Measurements from ENCODE around the gene WDR64. TPM values are rescaled to one million over a fixed set of nuclear protein-coding genes. Genes with fewer than 3 reads are reported as not detected.
"Not testable (repeated sequence)": the region's sequence is repeated elsewhere in the genome, so short reads cannot be mapped to it uniquely, and the experiment has no call there.

WDR64 gene
- total RNA-seq, 2 donors from 2014 or later: 0.12 TPM; not detected in 1

DNA sequence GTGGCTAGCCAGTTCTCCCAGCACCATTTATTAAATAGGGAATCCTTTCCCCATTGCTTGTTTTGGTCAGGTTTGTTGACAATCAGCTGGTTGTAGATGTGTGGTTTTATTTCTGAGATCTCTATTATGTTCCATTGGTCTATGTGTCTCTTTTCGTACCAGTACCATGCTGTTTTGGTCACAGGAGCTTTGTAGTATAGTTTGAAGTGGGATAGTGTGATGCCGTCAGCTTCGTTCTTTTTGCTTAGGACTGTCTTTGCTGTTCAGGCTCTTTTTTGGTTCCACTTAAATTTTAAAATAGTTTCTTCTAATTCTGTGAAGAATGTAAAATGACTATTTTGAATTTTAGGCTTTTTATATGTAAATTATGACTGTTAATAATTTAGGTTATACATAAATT, 68.9 kb downstream of the WDR64 start:
- no peak overlapping the region for H3K4me3 Mint-ChIP-seq
- peaks cover 25% of the 10 kb centered on the region for H3K27me3 Mint-ChIP-seq (ENCODE audit: low read depth)
- no peaks in the 10 kb centered on the region for H3K36me3 Mint-ChIP-seq (ENCODE audit: insufficient read depth in 2 of 2)
- no peaks in the 10 kb centered on the region for H3K9me3 Mint-ChIP-seq
- H3K4me1 Mint-ChIP-seq (ENCODE audit: low read depth): peaks cover 22% of the 10 kb centered on the region
- ATAC-seq (replicated peaks in 1 of 2): no peak
- no peak overlapping the region for H3K27ac Mint-ChIP-seq
- DNase-seq: no peak

DNA sequence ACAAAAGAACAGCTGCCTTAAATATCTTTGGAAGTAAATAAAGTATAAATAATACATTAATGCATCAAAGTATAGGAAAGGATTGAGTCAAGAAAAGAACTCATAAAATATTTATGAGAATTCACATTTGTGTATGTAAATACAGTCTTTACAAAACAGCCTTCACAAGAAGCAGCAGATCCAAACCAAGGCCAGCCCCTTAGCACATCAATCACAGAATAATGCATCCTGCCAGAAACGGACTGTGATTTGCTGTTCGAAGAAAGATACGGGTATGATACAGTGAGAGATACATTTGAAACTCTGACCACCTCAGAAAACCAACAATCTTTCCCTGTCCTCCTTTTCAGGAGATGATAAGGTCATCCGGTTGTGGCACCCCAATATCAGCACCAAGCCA, 70.9 kb downstream of the WDR64 start:
- H3K36me3 Mint-ChIP-seq (ENCODE audit: insufficient read depth in 2 of 2): no peaks in the 10 kb centered on the region
- no peak overlapping the region for H3K27ac Mint-ChIP-seq
- ATAC-seq (replicated peaks in 1 of 2) (no peak), DNase-seq (no peak)
- H3K27me3 Mint-ChIP-seq (ENCODE audit: low read depth): peaks cover 24% of the 10 kb centered on the region
- H3K9me3 Mint-ChIP-seq: no peaks in the 10 kb centered on the region
- peaks cover 5% of the 10 kb centered on the region for H3K4me1 Mint-ChIP-seq (ENCODE audit: low read depth)
- H3K4me3 Mint-ChIP-seq: no peak overlapping the region

DNA sequence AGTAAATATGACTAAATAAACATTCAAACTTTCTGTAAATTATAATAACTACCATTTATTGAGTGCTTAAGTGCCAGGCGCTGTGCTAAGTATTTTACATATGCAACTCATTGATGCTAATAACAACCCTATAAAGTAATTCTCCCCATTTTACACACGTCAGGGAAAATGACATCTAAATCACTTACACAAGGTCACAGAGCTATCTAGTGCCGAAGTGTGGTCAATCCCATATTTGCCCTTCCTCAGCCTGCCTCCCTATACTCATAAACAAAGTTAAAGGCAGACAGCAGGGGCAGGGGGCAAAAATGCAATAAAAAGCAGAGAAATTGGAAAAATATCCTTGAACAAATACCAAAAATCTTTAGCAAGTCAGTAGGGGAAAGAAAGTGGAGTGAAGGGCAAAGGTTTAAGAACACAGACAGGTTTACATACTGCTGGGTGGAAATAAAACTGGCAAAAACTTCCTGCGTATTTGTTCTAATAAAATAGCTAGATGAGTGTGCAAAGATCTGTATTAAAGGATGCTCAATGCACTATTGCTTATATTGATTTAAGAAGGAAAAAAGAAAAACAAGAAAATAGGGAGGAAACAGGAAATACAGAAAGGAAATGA, 72.8 kb downstream of the WDR64 start:
- ATAC-seq (replicated peaks in 1 of 2) (no peak), DNase-seq (no peak)
- no peak overlapping the region for H3K27ac Mint-ChIP-seq
- H3K9me3 Mint-ChIP-seq: peaks cover 0 to 2% of the 10 kb centered on the region in 2 donors
- H3K4me3 Mint-ChIP-seq: no peak overlapping the region
- no peaks in the 10 kb centered on the region for H3K4me1 Mint-ChIP-seq (ENCODE audit: low read depth)
- peaks cover 29% of the 10 kb centered on the region for H3K27me3 Mint-ChIP-seq (ENCODE audit: low read depth)
- H3K36me3 Mint-ChIP-seq (ENCODE audit: insufficient read depth in 2 of 2): no peaks in the 10 kb centered on the region

DNA sequence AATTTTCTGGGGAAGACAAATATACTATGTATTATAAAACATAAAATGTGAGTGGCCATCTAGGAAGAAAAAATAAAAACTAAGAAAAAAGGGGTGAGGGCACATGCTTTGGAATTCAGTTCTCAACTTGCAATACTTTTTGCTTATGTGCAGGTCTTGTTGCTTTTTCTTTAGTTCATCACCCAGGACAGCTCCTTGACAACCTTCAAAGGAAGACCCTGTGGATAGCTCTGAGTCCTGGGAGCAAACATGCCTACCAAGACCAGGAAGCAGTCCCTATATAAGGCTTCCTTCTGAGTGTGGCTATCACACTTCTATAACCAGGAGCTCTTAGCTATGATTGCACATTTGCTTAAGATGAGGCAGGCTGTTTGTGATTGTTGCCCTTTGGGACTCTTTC, 78.0 kb downstream of the WDR64 start:
- H3K36me3 Mint-ChIP-seq (ENCODE audit: insufficient read depth in 2 of 2): no peaks in the 10 kb centered on the region
- no peak overlapping the region for H3K27ac Mint-ChIP-seq
- H3K27me3 Mint-ChIP-seq (ENCODE audit: low read depth): peaks cover 14% of the 10 kb centered on the region

DNA sequence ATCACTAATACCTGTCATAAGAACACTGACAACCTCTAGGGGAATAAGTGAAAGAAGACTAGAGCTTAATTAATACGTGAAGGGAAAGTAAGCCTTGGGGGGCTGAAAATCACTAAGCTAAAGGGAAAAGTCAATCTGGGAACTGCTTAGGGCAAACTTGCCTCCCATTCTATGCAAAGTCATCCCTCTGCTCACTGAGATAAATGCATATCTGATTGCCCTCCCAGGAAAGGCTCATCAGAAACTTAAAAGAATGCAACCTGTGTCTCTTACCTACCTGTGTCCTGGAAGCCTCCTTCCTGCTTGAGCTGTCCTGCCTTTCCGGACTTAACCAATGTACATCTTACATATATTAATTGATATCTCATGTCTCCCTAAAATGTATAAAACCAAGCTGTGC, 81.8 kb downstream of the WDR64 start:
- DNase-seq: no peak
- Mint-ChIP-seq H3K27ac (no peak overlapping the region), H3K9me3 (peaks cover 0 to 2% of the 10 kb centered on the region in 2 donors), H3K27me3 (ENCODE audit: low read depth) (peaks cover 12% of the 10 kb centered on the region), H3K4me1 (ENCODE audit: low read depth) (peaks cover 9% of the 10 kb centered on the region), H3K4me3 (no peak overlapping the region), H3K36me3 (ENCODE audit: insufficient read depth in 2 of 2) (no peaks in the 10 kb centered on the region)
- no peak for ATAC-seq (replicated peaks in 1 of 2)

More for the DNA sequence above, 78.0 kb downstream of the WDR64 start:
- Mint-ChIP-seq H3K4me3 (no peak overlapping the region), H3K4me1 (ENCODE audit: low read depth) (no peaks in the 10 kb centered on the region), H3K9me3 (peaks cover 0 to 2% of the 10 kb centered on the region in 2 donors)
- ATAC-seq (replicated peaks in 1 of 2) (no peak), DNase-seq (no peak)

DNA sequence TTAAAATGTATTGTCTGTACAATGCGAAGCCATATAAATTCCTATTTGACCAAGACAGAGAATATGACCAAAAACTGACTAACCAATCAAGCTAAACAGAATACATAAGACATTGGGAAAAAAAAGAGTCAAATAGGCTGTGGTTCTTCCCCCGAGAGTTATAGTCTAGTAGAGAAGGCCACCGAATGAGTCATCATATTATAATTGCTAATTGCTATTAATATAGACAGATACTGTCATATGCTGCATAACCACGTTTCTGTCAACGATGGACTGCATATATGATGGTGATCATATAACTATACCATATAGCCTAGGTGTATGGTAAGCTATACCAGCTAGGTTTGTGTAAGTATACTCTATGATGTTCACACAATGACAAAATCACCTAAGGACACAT, 82.5 kb downstream of the WDR64 start:
- Mint-ChIP-seq H3K27me3 (ENCODE audit: low read depth) (peaks cover 6% of the 10 kb centered on the region), H3K36me3 (ENCODE audit: insufficient read depth in 2 of 2) (no peaks in the 10 kb centered on the region), H3K27ac (no peak overlapping the region), H3K4me1 (ENCODE audit: low read depth) (peaks cover 9% of the 10 kb centered on the region), H3K4me3 (no peak overlapping the region), H3K9me3 (peaks cover 0 to 2% of the 10 kb centered on the region in 2 donors)
- no peak for DNase-seq
- no peak for ATAC-seq (replicated peaks in 1 of 2)

DNA sequence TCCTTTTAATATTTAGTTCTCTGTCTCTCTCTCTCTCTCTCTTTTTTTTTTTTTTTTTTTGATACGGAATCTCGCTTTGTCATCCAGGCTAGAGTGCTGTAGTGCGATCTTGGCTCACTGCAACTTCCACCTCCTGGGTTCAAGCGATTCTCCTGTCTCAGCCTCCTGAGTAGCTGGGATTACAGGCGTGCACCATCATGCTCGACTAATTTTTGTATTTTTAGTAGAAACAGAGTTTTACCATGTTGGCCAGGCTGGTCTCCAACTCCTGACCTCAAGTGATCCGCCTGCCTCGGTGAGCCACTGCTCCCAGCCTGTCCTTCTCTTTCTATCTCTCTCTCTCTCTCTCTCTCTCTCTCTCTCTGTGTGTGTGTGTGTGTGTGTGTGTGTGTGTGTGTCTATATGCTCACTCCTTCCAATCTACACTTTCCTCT, 83.4 kb downstream of the WDR64 start:
- H3K9me3 Mint-ChIP-seq; DNase-seq; H3K4me3 Mint-ChIP-seq; ATAC-seq (replicated peaks in 1 of 2); H3K27ac Mint-ChIP-seq; H3K4me1 Mint-ChIP-seq (ENCODE audit: low read depth); H3K27me3 Mint-ChIP-seq (ENCODE audit: low read depth); H3K36me3 Mint-ChIP-seq (ENCODE audit: insufficient read depth in 2 of 2): not testable (repeated sequence)

DNA sequence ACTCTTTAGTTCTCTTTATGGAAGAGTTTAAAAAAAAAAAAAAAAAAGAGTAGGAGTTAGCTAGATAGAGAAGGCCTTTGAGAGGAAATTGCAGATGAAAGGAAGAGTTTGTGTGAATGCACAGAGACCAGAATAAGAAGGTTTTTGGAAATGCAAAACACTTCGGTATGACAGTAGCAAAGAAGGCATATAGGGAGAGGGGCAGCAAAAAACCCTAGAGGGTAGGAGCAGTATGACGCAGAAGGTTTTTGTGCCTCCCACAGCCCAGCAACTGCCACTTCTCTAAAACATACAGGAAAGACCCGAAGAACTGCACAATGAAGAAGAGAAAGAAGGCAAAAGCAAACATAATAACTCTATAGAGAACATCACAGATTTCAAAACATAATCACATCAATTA, 84.3 kb downstream of the WDR64 start:
- Mint-ChIP-seq H3K27ac (no peak overlapping the region), H3K4me3 (no peak overlapping the region), H3K9me3 (no peaks in the 10 kb centered on the region), H3K4me1 (ENCODE audit: low read depth) (peaks cover 9% of the 10 kb centered on the region), H3K36me3 (ENCODE audit: insufficient read depth in 2 of 2) (no peaks in the 10 kb centered on the region), H3K27me3 (ENCODE audit: low read depth) (no peaks in the 10 kb centered on the region)
- ATAC-seq (replicated peaks in 1 of 2) (no peak), DNase-seq (no peak)

DNA sequence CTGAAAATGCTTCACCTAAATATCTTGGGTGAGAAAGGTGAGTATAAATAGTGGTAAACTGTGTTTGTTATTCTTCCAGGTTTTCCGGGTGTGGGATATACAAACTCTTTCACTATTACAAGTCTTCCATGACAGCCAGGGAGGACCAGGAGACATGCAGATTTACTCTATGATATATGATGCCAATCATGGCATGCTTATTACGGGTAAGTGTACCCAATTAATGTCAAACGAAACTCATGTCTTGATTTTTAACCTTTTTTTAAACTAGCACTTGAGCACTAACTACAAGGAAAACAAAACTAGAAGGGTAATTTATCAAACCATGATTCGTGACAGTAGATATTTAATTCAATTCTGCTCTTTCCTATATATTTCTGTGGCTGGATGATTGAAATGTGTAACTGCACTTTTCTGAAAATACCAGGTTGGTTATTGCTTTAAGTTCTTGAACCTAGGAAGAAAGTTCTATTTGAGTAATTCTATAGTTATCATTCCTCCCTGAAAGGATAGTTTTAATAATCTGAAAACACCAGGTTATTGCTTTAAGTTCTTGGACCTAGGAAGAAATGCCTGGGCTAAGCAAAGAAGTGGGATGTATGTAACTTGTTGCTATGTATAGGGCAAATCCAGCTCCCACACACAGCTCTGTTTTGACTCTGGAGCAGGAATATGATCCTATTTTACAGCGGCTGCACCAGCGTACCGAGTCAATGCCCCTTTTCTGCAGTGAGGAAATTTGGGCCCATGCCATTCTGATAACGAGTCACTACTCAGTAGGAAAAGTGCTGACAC, 86.4 kb downstream of the WDR64 start:
- Mint-ChIP-seq H3K27ac (no peak overlapping the region), H3K27me3 (ENCODE audit: low read depth) (no peaks in the 10 kb centered on the region), H3K36me3 (ENCODE audit: insufficient read depth in 2 of 2) (no peaks in the 10 kb centered on the region), H3K4me1 (ENCODE audit: low read depth) (peaks cover 9% of the 10 kb centered on the region), H3K4me3 (no peak overlapping the region), H3K9me3 (peaks cover 0 to 2% of the 10 kb centered on the region in 2 donors)
- DNase-seq: no peak
- ATAC-seq (replicated peaks in 1 of 2): no peak

DNA sequence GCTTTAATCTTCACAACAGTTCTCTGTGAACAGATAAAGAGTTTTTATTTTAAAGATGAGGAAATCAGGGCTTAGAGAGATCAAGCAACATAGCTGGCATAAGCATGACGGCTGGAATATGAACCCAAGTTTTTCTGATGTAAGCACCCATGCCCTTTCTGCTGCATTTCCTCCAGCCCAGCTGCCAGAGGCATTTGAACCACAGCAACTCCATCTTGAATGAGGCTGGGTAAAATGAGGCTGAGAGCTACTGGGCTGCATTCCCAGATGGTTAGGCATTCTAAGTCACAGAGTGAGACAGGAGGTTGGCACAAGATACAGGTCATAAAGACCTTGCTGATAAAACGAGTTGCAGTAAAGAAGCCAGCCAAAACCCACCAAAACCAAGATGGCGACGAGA, 90.0 kb downstream of the WDR64 start:
- no peaks in the 10 kb centered on the region for H3K36me3 Mint-ChIP-seq (ENCODE audit: insufficient read depth in 2 of 2)
- no peak overlapping the region for H3K4me3 Mint-ChIP-seq
- no peak for ATAC-seq (replicated peaks in 1 of 2)
- peaks cover 0 to 2% of the 10 kb centered on the region in 2 donors for H3K9me3 Mint-ChIP-seq
- DNase-seq: no peak
- H3K27ac Mint-ChIP-seq: no peak overlapping the region
- no peaks in the 10 kb centered on the region for H3K4me1 Mint-ChIP-seq (ENCODE audit: low read depth)
- H3K27me3 Mint-ChIP-seq (ENCODE audit: low read depth): no peaks in the 10 kb centered on the region

DNA sequence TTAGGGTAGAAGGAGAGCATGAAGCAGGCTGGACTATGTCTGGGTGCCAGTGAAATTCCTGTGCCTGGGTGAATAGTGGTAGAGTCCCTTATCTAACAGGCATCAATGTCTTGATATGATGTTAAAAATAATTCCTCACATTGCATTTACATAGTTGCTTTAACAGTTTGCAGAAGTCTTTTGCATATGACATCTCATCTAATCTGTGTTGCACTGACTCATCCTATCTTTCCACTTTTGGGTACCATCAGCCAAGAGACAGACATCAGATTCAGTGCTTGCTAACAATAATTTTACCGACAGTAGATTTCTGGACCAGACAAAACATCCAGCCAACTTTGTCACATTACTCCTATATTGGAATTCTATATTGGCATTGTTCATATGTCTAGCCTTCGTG, 92.5 kb downstream of the WDR64 start:
- DNase-seq (no peak), ATAC-seq (replicated peaks in 1 of 2) (no peak)
- Mint-ChIP-seq H3K27ac (no peak overlapping the region), H3K4me3 (no peak overlapping the region), H3K4me1 (ENCODE audit: low read depth) (no peaks in the 10 kb centered on the region), H3K36me3 (ENCODE audit: insufficient read depth in 2 of 2) (no peaks in the 10 kb centered on the region), H3K9me3 (peaks cover 0 to 2% of the 10 kb centered on the region in 2 donors), H3K27me3 (ENCODE audit: low read depth) (no peaks in the 10 kb centered on the region)

DNA sequence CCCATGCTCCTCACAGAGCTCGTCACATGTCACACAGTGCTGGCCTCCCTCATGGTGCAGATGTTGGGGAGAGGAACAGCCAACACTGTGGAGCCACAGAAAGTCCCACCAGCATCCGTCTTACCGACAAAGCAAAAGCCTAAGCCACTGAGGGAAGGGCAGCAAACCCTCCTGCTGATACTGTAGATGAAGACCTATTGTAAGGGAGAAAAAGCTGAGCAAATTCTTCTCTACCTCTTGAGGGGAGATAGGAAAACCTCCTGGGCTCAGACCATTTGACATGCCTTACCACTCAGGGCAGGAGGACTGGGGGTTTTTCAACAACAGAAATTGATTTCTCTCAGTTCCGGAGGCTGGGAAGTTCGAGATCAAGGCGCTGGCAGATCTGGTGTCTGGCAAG, 95.9 kb downstream of the WDR64 start:
- Mint-ChIP-seq H3K36me3 (ENCODE audit: insufficient read depth in 2 of 2) (no peaks in the 10 kb centered on the region), H3K27ac (no peak overlapping the region), H3K4me1 (ENCODE audit: low read depth) (no peaks in the 10 kb centered on the region), H3K27me3 (ENCODE audit: low read depth) (no peaks in the 10 kb centered on the region), H3K4me3 (no peak overlapping the region), H3K9me3 (no peaks in the 10 kb centered on the region)
- DNase-seq (no peak), ATAC-seq (replicated peaks in 1 of 2) (no peak)

DNA sequence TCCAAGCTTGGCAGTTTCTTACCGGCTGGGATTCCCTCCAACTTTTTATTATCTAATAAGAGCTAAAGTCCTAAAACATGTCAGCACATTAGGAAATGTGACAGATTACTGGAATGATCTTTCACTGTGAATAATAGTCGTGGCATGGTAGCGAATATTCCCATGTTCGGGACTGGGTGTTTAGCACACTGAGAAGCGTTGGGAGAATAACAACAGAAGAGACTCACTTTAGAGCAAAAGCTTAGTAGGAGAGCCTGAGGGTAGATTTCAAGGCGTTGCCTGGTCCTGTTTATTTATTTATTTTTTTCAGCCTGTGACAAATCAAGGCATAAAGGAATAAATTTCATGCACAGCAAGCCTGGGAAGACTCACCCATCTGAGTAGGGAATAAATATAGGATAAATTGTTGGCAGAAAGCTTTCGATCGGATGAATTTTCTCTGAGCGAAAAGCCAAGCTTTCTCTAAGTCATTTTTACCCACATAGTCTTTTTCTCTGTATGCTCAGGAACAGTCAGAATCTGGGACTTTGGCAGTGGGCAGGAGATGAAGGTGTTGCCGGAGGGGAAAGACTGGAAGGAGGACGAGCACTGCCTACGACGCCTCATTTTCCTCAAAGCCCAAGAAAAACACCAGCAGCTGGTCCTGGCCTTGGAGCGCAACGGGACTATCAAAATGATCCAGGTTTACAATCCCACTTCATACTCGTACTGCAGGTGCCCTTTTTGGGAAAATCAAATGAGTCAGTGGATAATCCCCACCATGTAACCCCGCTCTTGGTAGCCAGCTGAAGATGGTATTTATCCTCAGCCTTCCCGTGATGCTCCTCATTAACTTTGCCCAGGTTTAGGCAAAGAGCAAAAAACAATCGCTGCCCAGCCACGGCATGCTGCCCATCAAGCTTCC, 97.2 kb downstream of the WDR64 start:
- ATAC-seq (replicated peaks in 1 of 2) (no peak), DNase-seq (no peak)
- H3K4me3 Mint-ChIP-seq: no peak overlapping the region
- H3K36me3 Mint-ChIP-seq (ENCODE audit: insufficient read depth in 2 of 2): no peaks in the 10 kb centered on the region
- H3K9me3 Mint-ChIP-seq: no peaks in the 10 kb centered on the region
- H3K27me3 Mint-ChIP-seq (ENCODE audit: low read depth): no peaks in the 10 kb centered on the region
- H3K27ac Mint-ChIP-seq: no peak overlapping the region
- H3K4me1 Mint-ChIP-seq (ENCODE audit: low read depth): no peaks in the 10 kb centered on the region
